Stimulated activated CD8-positive, alpha-beta memory T cell treated with anti-CD3 and anti-CD28 coated beads, Interleukin-7, amount 100 ng/mL, for 48 hours (primary cell): ENCODE data around the gene ABCA13.
"Not testable (repeated sequence)": the region's sequence is repeated elsewhere in the genome, so short reads cannot be mapped to it uniquely, and the experiment has no call there.

Experiments
- DNase-seq, 2 donors: peaks; one replicate each; pipeline ENCODE4 v3.0.0-alpha.2; 2020; ENCODE audit warnings: low read depth in 1 of 2; ENCODE audit errors: extremely low read depth in 1 of 2

Gene ABCA13

GRCh38 chr7:48173313-48173712 lies 2.1 kb downstream of the ABCA13 start:
- DNase-seq, result no peak

GRCh38 chr7:48173756-48174382 lies 2.6 kb downstream of the ABCA13 start:
- no peak for DNase-seq

GRCh38 chr7:48175019-48175418 lies 3.8 kb downstream of the ABCA13 start:
- DNase-seq, result no peak

- no peak for DNase-seq
These were observed 5.2 kb downstream of the ABCA13 start for GRCh38 chr7:48176356-48176893.

GRCh38 chr7:48177271-48177670 lies 6.0 kb downstream of the ABCA13 start:
- no peak for DNase-seq

- no peak for DNase-seq
These were observed 8.3 kb downstream of the ABCA13 start for GRCh38 chr7:48179496-48180030.

GRCh38 chr7:48180981-48181380 lies 9.7 kb downstream of the ABCA13 start:
- no peak for DNase-seq

GRCh38 chr7:48182718-48183369 lies 11.6 kb downstream of the ABCA13 start:
- no peak for DNase-seq

- DNase-seq, result no peak
These were observed 12.1 kb downstream of the ABCA13 start for GRCh38 chr7:48183370-48183743.

GRCh38 chr7:48183965-48184364 lies 12.7 kb downstream of the ABCA13 start:
- DNase-seq, result no peak

GRCh38 chr7:48188776-48189520 lies 17.7 kb downstream of the ABCA13 start:
- no peak for DNase-seq

GRCh38 chr7:48192996-48193395 lies 21.7 kb downstream of the ABCA13 start:
- no peak for DNase-seq

GRCh38 chr7:48193421-48193820 lies 22.2 kb downstream of the ABCA13 start:
- no peak for DNase-seq

GRCh38 chr7:48200946-48201589 lies 29.8 kb downstream of the ABCA13 start:
- DNase-seq, result not testable (repeated sequence)

- not testable (repeated sequence) for DNase-seq
These were observed 31.7 kb downstream of the ABCA13 start for GRCh38 chr7:48202916-48203315.

GRCh38 chr7:48207155-48207675 lies 36.0 kb downstream of the ABCA13 start:
- no peak for DNase-seq

- DNase-seq, result no peak
These were observed 37.8 kb downstream of the ABCA13 start for GRCh38 chr7:48209004-48209600.

GRCh38 chr7:48213226-48213625 lies 42.0 kb downstream of the ABCA13 start:
- no peak for DNase-seq

GRCh38 chr7:48217266-48217665 lies 46.0 kb downstream of the ABCA13 start:
- no peak for DNase-seq

GRCh38 chr7:48217753-48218152 lies 46.5 kb downstream of the ABCA13 start:
- no peak for DNase-seq
